Dermis blood vessel endothelial cell (primary cell): ENCODE data around the gene ZNF143. TPM values are rescaled to one million over a fixed set of nuclear protein-coding genes. Genes with fewer than 3 reads are reported as not detected.
"Not testable (repeated sequence)": the region's sequence is repeated elsewhere in the genome, so short reads cannot be mapped to it uniquely, and the experiment has no call there.

Source experiments
- DNase-seq: peaks from one replicate; pipeline ENCODE4 v3.0.0; 2010
- total RNA-seq: library from RNA; depleted of rRNA; stranded (reverse); fragments of >200 nt; gene quantifications from 2 replicates; pipeline ENCODE4 v1.2.3, GENCODE V29; 2014

The ZNF143 gene
- total RNA-seq, 1 donor from 2014 or later = 30.1 TPM

DNA sequence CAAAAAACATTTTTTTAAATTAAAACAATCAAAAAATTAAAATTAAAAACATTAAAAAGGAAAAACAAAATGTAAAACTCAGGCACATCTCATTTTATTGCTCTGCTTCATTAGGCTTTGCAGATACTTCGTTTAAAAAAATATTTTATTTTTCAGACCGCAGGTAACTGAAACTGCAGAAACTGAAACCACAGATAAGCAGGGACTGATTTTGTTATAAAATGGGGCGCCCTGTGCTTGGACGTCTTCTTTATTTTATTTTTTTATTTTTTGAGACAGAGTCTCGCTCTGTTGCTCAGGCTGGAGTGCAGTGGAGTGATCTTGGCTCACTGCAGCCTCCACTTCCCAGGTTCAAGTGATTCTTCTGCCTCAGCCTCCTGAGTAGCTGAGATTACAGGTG, 88.4 kb downstream of the ZNF143 start:
- DNase-seq = not testable (repeated sequence)

DNA sequence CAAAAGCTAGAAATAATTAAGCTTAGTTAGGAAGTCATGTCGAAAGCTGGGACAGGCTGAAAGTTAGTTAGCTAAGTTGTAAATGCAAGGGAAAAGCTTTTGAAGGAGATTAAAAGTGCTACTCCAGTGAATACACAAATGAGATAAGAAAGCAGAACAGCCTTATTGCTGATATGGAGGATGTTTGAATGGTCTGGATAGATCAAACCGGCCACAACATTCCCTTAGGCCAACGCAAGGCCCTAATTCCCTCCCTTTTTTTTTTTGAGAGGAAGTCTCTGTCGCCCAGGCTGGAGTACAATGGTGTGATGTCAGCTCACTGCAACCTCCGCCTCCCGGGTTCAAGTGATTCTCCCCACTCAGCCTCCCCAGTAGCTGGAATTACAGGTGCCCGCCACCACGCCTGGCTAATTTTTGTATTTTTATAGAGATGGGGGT, 89.4 kb downstream of the ZNF143 start:
- DNase-seq = no peak

DNA sequence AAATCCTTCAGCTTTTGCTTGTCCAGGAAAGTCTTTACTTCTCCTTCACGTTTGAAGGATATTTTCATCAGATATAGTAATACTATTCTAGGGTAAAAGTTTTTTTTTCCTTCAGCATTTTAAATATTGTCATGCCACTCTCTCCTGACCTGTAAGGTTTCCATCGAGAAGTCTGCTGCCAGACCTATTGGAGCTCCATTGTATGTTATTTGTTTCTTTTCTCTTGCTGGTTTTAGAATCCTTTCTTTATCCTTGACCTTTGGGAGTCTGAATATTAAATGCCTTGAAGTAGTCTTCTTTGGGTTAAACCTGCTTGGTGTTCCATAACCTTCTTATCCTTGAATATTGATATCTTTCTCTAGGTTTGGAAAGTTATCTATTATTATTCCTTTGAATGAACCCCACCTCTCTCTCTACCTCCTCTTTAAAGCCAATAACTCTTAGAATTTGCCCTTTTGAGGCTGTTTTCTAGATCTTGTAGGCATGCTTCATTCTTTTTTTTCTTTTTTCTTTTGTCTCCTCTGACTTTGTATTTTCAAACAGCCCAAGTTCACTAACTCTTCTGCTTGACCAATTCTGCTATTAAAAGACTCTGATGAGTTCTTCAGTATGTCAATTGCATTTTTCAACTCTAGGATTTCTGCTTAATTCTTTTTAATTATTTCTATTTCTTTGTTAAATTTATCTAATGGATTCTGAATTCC, 100.6 kb downstream of the ZNF143 start:
- DNase-seq = no peak

DNA sequence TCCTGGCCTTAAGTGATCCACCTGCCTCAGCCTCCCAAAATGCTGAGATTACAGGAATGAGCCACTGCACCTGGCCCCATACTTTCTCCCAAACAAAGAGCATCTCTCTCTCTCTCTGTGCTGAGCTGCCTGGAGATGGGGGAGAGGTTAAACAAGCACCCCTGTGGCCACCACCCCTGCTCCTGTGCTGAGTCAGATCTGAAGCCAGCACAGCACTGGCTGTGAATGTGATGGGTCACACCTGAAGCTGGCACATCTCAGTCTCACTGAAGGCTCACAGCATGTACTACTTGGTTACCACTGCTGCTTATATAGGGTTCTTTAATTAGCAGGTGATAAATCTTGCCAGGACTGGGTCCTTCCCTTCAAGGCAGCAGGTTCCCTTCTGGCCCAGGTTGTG, 101.9 kb downstream of the ZNF143 start:
- no peak for DNase-seq

DNA sequence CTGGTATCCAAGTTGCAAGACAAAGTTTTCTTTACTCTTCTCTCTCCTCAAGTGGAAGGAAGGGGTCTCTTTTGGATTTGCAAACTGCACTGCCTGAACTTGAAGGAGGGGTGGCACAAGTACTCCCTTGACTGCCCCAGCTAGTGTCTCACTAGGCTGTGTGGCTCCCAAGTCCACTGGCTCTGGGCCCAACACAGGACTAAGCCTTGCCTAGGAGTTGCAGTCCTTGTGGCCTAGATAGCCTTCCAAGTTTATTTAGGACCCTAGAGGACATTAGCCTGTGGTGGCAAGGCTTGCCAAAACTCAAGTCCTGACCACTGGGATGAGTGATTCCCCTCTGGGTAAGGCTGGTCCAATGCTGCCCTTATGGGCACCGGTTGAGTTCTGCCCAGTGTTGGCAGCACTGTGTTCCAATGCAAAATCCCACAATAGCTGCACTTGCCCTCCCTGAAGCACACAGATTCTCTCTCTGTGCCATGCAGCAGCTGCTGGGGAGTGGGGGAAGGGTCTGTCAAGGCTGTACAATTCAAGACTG, 102.5 kb downstream of the ZNF143 start:
- no peak for DNase-seq

DNA sequence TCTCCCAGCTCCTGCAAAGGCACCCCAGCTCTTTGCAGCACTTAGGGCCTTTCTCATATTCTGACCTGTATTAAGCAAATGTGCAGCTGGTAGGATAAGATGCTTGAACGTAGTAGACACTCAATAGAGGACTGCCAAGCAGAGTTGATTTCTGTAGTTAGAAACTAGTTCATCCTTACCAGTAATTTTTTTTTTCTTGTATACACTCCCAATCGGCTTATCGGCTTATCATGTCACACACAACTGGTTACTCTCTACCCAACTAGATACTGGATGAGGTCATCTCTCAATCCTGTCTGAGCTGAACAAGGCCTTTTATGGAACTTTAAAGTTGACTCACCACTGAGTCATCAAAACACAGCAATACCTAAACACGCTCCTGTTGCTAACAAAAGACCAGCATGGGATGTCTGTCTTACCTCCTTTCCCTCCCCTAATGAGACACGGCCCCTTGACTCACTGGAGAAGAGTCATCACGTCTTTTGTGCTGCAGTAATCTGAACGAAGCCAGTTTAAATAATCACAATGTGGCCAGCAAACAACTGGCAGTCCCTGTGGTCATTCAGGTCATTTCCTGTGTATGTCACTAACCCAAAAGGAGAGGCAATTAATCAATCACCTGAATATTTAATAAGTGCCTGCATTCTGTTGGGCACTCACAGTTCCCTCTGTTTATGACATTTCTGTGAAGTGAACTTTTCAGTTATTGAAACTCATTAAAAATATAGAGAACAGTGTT, 105.2 kb downstream of the ZNF143 start:
- peak; percentile 100 for DNase-seq

DNA sequence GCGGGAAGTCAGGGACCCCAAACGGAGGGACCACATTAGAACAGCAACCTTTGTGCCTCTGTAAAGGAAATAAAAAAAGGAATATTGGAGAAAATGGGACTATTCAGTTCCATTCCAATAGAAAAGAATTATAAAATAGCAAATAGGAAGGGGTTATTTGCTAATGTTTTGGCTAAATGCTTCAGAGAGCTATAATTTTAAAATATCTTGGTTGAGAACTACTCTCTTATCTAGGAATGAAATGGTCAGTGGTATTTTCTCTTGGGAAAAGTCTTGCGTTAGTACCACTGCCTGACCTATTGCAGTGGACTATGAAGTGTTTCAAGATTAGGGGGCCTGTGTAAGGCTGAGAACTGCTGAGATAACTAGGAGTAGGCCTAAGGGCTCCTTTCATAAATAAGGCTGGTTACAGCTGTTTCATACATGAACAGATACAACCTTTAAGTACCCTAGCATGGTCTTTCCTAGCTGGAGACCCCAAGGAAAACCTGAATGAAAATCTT, 105.8 kb downstream of the ZNF143 start:
- peak; percentile 19 for DNase-seq

GRCh38 chr11:9567401-9567800, 106.6 kb downstream of the ZNF143 start:
- DNase-seq = no peak

DNA sequence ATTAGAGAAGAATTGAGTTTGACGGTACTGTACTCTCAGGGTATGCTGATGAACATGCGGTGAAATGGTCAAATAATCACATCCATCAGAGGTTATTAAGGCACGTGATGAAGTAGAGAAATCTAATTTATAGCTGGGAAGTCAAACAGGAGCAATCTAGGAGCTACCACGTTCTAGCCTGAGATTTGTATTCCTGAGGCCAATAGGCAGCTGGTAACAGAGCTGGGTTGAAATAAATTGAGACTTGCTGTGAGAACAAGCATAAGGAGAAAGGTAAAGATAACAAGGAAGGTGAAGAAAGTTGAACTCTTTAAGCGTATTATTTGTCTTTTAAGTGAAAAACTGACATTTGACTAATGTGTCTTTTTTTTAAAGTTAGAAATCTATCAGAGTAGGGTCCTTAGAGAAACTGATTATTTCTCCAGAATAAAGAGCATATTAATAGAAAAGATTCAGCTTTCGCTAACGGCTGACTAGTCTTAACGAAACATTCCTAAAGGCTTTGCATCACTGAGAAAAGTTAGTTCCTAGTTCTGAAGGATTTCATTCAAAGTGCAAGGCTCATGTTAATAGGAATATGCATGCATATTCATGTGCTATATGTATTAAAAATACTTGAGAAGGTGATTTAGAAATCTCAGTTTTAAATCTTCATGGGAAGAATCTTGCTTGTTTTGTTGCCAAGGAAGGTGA, 107.5 kb downstream of the ZNF143 start:
- DNase-seq = no peak

- peak; percentile 80 for DNase-seq
These were observed 108.2 kb downstream of the ZNF143 start for GRCh38 chr11:9568854-9569587.

DNA sequence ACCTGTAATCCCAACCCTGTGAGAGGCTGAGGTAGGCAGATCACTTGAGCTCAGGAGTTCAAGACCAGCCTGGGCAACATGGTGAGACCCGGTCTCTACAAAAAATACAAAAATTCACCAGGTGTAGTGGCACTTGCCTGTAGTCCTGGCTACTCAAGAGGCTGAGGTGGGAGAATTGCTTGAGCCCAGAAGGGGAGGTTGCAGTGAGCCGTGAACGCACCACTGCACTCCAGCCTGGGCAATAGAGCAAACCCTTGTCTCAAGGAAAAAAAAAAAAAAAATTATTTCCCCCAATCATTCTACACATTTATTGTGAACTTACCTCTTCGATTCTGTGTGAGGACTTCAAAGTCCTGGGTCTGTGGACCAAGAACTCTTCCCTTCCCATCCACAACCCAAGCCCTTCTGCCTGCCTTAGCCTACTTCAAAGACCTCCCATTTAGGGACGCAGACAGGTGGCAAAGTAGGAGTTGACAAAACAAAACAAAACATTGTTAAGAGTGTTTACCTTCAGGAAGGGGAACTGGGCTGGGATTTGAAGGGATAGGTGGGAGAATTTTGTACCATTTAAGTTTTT, 108.9 kb downstream of the ZNF143 start:
- DNase-seq = no peak

- DNase-seq = no peak
These were observed 109.7 kb downstream of the ZNF143 start for GRCh38 chr11:9570313-9571025.

DNA sequence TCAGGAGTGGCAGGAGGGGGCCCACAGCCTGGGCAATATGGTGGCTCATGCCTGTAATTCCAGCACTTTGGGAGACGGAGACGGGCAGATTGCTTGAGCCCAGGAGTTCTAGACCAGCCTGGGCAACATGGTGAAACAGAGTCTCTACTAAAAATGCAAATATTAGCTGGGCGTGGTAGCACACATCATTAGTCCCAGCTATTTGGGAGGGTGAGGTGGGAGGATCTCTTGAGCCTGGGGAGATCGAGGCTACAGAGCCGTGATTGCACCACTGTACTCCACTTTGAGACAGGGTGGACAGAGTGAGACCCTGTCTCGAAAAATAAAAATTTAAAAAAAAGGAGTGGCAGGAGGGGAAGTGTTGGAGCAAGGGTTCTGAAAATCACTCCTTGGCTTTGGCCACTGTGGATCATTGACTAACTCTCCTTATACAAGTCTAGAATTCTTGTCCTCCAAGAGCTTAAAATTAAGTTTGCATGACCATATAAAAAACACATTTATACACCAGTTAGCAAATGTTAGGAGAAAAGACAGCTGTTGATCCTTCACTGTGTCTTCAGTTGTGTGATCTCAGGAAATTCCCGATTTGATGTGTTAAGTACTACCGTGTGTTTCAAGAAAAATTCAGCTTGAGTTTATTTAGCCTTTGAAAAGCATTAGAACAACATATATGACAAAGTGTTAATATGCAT, 110.4 kb downstream of the ZNF143 start:
- no peak for DNase-seq

DNA sequence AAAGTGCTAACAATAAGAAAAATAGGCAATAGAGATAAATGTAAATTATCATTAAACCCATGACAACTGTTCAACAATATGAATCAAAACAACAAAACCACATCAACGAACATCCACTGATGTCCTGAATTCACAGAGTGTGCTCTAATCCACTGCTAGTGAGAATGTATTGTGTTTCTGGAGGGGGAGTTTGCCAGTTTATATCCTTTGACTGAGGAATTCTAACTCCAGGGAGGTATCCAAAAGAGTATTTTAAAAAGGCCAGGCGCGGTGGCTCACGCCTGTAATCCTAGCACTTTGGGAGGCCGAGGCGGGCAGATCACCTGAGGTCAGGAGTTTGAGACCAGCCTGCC, 110.9 kb downstream of the ZNF143 start:
- DNase-seq = no peak

GRCh38 chr11:9573052-9573774, 112.4 kb downstream of the ZNF143 start, which contains the start of gene WEE1:
Gene WEE1 (plus strand): TSS chr11:9573670. CDS start chr11:9573934, 264 bp downstream.
- peak; percentile 99 for DNase-seq

DNA sequence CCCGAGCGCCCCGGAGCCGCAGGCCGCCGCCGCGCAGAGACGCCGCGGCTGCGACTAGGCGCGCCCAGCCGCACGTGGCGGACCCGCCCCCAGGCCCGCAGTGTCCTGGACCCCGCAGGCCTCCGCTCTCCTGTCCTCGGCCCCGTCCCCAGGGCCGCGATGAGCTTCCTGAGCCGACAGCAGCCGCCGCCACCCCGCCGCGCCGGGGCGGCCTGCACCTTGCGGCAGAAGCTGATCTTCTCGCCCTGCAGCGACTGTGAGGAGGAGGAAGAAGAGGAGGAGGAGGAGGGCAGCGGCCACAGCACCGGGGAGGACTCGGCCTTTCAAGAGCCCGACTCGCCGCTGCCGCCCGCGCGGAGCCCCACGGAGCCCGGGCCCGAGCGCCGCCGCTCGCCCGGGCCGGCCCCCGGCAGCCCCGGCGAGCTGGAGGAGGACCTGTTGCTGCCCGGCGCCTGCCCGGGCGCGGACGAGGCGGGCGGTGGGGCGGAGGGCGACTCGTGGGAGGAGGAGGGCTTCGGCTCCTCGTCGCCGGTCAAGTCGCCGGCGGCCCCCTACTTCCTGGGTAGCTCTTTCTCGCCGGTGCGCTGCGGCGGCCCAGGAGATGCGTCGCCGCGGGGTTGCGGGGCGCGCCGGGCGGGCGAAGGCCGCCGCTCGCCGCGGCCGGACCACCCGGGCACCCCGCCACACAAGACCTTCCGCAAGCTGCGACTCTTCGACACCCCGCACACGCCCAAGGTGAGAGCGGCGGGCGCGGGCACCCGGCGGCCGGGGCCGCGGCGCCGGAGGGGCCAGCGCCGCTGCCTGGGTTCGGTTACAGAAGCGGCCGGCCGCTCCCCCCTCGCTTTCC, 113.2 kb downstream of the ZNF143 start:
- peak; percentile 45 for DNase-seq

DNA sequence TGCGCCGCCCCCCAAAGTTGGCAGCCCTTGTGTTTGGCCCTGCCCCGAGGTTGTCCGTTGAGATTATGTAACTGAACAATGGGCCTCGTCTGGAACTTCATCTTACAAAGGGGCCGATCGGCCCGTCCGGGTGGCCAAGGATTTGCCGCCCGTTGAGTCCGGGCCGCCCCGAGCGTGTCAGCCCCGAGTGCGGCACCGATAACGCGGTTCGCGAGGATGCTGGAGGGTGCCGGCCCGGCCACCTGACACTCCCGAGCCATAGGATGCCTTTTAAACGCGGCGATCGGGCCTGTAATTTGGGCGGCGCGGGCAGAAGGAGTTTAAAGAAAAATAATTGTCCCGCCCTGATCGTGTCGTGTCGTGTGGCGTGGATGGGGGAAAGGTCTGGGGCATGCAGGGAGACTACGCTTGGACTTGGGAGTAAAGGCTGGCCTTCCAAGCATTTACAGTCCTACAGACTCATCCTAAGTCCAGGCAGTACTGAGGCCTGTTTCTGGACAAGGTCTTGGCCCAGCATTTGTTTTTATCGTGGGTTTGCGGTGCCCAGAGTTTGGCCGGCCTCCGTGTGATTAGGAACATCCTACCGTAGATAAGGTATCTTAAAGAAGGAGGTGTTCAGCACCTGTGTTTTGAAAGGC, 113.9 kb downstream of the ZNF143 start:
- DNase-seq = peak; percentile 63
